HepG2 (cell line): ENCODE results near the gene VIPR1. TPM values are rescaled to one million over a fixed set of nuclear protein-coding genes. Genes with fewer than 3 reads are reported as not detected.

Source experiments
- ATAC-seq: fragments of 200-7000 bp; cut with Tn5 transposase; 3 replicates; pipeline ENCODE4 v1.9.1; 2020; ENCODE audit warnings: mild to moderate bottlenecking, moderate library complexity
- BruUV-seq: library from RNA; stranded (reverse); fragments of 400-500 nt; replicated peaks from 2 replicates; lab custom pipeline; 2021; lab: Mats Ljungman, UMichigan
- CTCF ChIA-PET: fragments of 300-600 bp; formaldehyde crosslinking; extraction: SDS; loops from one replicate; lab custom pipeline; 2021; ENCODE audit warnings: low total read pairs, inconsistent platforms, low intra/inter-chr PET ratio; lab: Yijun Ruan, JAX
- POLR2A ChIA-PET: fragments of 350-600 bp; sonication (Branson Sonifier 250); formaldehyde crosslinking; loops from one replicate; lab custom pipeline; 2020; ENCODE audit warnings: antibody characterized with exemption, inconsistent platforms; lab: Yijun Ruan, JAX
- DNase-seq: peaks from one replicate; pipeline ENCODE4 v3.0.0-alpha.2; 2015; ENCODE audit warnings: low spot score
- FAIRE-seq: peaks from 3 replicates; lab custom pipeline; 2011; peaks lifted over from hg19 to GRCh38; lab: Jason Lieb, UNC
- H2AFZ ChIP-seq: one replicate; pipeline ENCODE4 v1.6.1; 2011; ENCODE audit warnings: low read length, inconsistent platforms
- H3K27ac ChIP-seq: fragments of 300-600 bp; 3 replicates; pipeline ENCODE4 v1.8.0; 2011; ENCODE audit warnings: mixed run types, mild to moderate bottlenecking, mixed read lengths, low read length, inconsistent platforms; ENCODE audit not compliant: insufficient read depth; ENCODE audit errors: extremely low read length
- H3K27me3 ChIP-seq, 2 experiments: fragments of 200-600 bp in 1 of 2; 2 replicates in 1 of 2; 3 replicates in 1 of 2; pipeline versions ENCODE4 v1.6.0 to v1.8.0; 2011; ENCODE audit warnings: low read length in 2 of 2, mild to moderate bottlenecking in 2 of 2, moderate library complexity in 2 of 2, inconsistent platforms in 1 of 2; ENCODE audit not compliant: insufficient read depth in 2 of 2, control insufficient read depth in 1 of 2
- H3K36me3 ChIP-seq, 2 experiments: fragments of 200-600 bp in 1 of 2; replicated peaks in 1 of 2; 2 replicates in 1 of 2; 3 replicates in 1 of 2; pipeline versions ENCODE4 v1.5.1 to v1.8.0; 2011; ENCODE audit warnings: low read length in 2 of 2, inconsistent platforms in 1 of 2; ENCODE audit not compliant: insufficient read depth in 2 of 2, control insufficient read depth in 1 of 2
- H3K4me1 ChIP-seq: 2 replicates; pipeline ENCODE4 v1.5.1; 2012; ENCODE audit warnings: low read length, inconsistent platforms; ENCODE audit not compliant: insufficient read depth
- H3K4me2 ChIP-seq: 2 replicates; pipeline ENCODE4 v1.6.0; 2011; ENCODE audit warnings: low read depth, low read length, inconsistent platforms
- H3K4me3 ChIP-seq, 3 experiments: fragments of 200-600 bp in 1 of 3; sonication (generic), shearing (Covaris generic) in 1 of 3; replicated peaks in 1 of 3; 2 replicates each; pipeline ENCODE4 v1.5.1; 2011 to 2016; ENCODE audit warnings: low read length in 3 of 3, inconsistent platforms in 2 of 3, low read depth in 2 of 3, mild to moderate bottlenecking in 2 of 3, control low read depth in 1 of 3, mixed read lengths in 1 of 3; ENCODE audit not compliant: insufficient read depth in 1 of 3
- H3K79me2 ChIP-seq: one replicate; pipeline ENCODE4 v1.6.1; 2011; ENCODE audit warnings: low read length, inconsistent platforms; ENCODE audit not compliant: insufficient read depth
- H3K9ac ChIP-seq: 2 replicates; pipeline ENCODE4 v1.6.0; 2011; ENCODE audit warnings: mild to moderate bottlenecking, low read depth, low read length, inconsistent platforms; ENCODE audit not compliant: insufficient read depth
- H3K9me3 ChIP-seq: 2 replicates; pipeline ENCODE4 v1.5.1; 2012; ENCODE audit warnings: mild to moderate bottlenecking, low read length
- H4K20me1 ChIP-seq: 2 replicates; pipeline ENCODE4 v1.6.0; 2011; ENCODE audit warnings: inconsistent platforms, mild to moderate bottlenecking, low read length, moderate library complexity; ENCODE audit not compliant: insufficient read depth
- ATF7 ChIP-seq, 2 experiments: fragments of 450-650 bp in 1 of 2; sonication (generic) in 1 of 2; formaldehyde crosslinking in 1 of 2; IDR thresholded peaks; 2 replicates each; pipeline versions ENCODE4 v1.4.0 to v1.6.1; 2016 to 2020; ENCODE audit warnings: antibody characterized with exemption in 1 of 2, mild to moderate bottlenecking in 1 of 2, missing genetic modification reagents in 1 of 2
- CHD4 ChIP-seq: fragments of 200-600 bp; sonication (generic); IDR thresholded peaks from 2 replicates; pipeline ENCODE4 v1.7.0; 2017; ENCODE audit warnings: mild to moderate bottlenecking, low read length, borderline replicate concordance
- HHEX ChIP-seq: IDR thresholded peaks from 2 replicates; pipeline ENCODE4 v1.6.1; 2016; ENCODE audit warnings: control low read depth
- HMGA1 ChIP-seq: sonication (generic); formaldehyde crosslinking; conservative IDR thresholded peaks from 2 replicates; pipeline ENCODE4 v1.4.0; 2020; ENCODE audit warnings: missing genetic modification reagents
- HNRNPL ChIP-seq: fragments of 200-400 bp; formaldehyde crosslinking; IDR thresholded peaks from 2 replicates; pipeline ENCODE4 v1.6.1; 2017; ENCODE audit warnings: mild to moderate bottlenecking, low read depth, low read length
- KDM5A ChIP-seq: fragments of 200-600 bp; sonication (generic); IDR thresholded peaks from 2 replicates; pipeline ENCODE4 v1.7.0; 2018; ENCODE audit warnings: antibody characterized with exemption, mild to moderate bottlenecking, low read length, borderline replicate concordance
- PATZ1 ChIP-seq: sonication (generic); formaldehyde crosslinking; IDR thresholded peaks from 2 replicates; pipeline ENCODE4 v1.4.0; 2020; ENCODE audit warnings: missing genetic modification reagents
- SIN3B ChIP-seq: fragments of 150-350 bp; IDR thresholded peaks from 2 replicates; pipeline ENCODE4 v1.6.1; 2014; ENCODE audit warnings: low read length
- TEAD3 ChIP-seq: optimal IDR thresholded peaks from 2 replicates; pipeline ENCODE3; 2016; ENCODE audit warnings: borderline replicate concordance
- ZNF33A ChIP-seq: sonication (generic); formaldehyde crosslinking; IDR thresholded peaks from 2 replicates; pipeline ENCODE4 v1.5.1; 2020; ENCODE audit warnings: missing genetic modification reagents, mild to moderate bottlenecking, moderate library complexity, borderline replicate concordance
- ZNF33B ChIP-seq: sonication (generic); formaldehyde crosslinking; IDR thresholded peaks from 2 replicates; pipeline ENCODE4 v1.5.1; 2020; ENCODE audit warnings: mild to moderate bottlenecking, missing genetic modification reagents
- ZNF34 ChIP-seq: sonication (generic); formaldehyde crosslinking; IDR thresholded peaks from 2 replicates; pipeline ENCODE4 v1.4.0; 2020; ENCODE audit warnings: mild to moderate bottlenecking, missing genetic modification reagents, borderline replicate concordance
- ZNF432 ChIP-seq: sonication (generic); formaldehyde crosslinking; IDR thresholded peaks from 2 replicates; pipeline ENCODE4 v1.5.0; 2020; ENCODE audit warnings: missing genetic modification reagents, mild to moderate bottlenecking, borderline replicate concordance
- ZNF451 ChIP-seq: sonication (generic); formaldehyde crosslinking; IDR thresholded peaks from 2 replicates; pipeline ENCODE4 v1.5.0; 2020; ENCODE audit warnings: mild to moderate bottlenecking, missing genetic modification reagents
- ZNF772 ChIP-seq: sonication (generic); formaldehyde crosslinking; IDR thresholded peaks from 2 replicates; pipeline ENCODE4 v1.5.0; 2020; ENCODE audit warnings: mild to moderate bottlenecking, missing genetic modification reagents
- ZNF839 ChIP-seq: sonication (generic); formaldehyde crosslinking; IDR thresholded peaks from 2 replicates; pipeline ENCODE4 v1.4.0; 2020; ENCODE audit warnings: missing genetic modification reagents, mild to moderate bottlenecking, borderline replicate concordance
- WGBS: methylation state at CpG from one replicate; pipeline ENCODE4 v1.1.6; 2017; ENCODE audit warnings: low lambda C conversion rate; 5-methylcytosine and 5-hydroxymethylcytosine counted together
- in situ Hi-C: cut with HindIII; loops from 2 replicates; pipeline ENCODE4 v1.10.0; 2017; ENCODE audit warnings: low pct_unique_long_range_greater_than_20kb; ENCODE audit not compliant: extremely low pct_ligation_motif_present
- intact Hi-C: fragments of 100-400 bp; cut with micrococcal nuclease; formaldehyde crosslinking; loops from one replicate; pipeline ENCODE4 v1.10.0; 2022; ENCODE audit not compliant: unreplicated experiment
- polyA plus RNA-seq, 8 experiments: library from polyadenylated mRNA; depleted of rRNA in 3 of 8; stranded (reverse) in 7 of 8; unstranded in 1 of 8; fragments of >200 nt; fragmentation: Illumina TruSeq in 4 of 8; extraction: Trizol in 4 of 8; gene quantifications; 2 replicates each; pipeline versions ENCODE4 v1.2.1 to v1.2.3, GENCODE V29; 2011 to 2016; ENCODE audit warnings: low read depth in 4 of 8, missing spikeins in 1 of 8, mixed read lengths in 1 of 8; ENCODE audit not compliant: insufficient read depth in 1 of 8
- total RNA-seq, 5 experiments: library from RNA; depleted of rRNA; stranded (reverse); fragments of >200 nt; fragmentation: Illumina TruSeq; extraction: Trizol; gene quantifications; 2 replicates each; pipeline ENCODE4 v1.2.3, GENCODE V29; 2016; ENCODE audit warnings: low read depth in 1 of 5
- TF ChIP-seq, protein P1 (sequence below): sonication (generic); formaldehyde crosslinking; IDR thresholded peaks from 2 replicates; pipeline ENCODE4 v1.4.0; 2020; ENCODE audit warnings: missing genetic modification reagents, borderline replicate concordance

Gene VIPR1
- total and polyA plus RNA-seq, 2 of the 13 experiments (the other 11 are each of a cell fraction or from before 2014, with no cell fraction given) = 0.04 to 0.11 TPM

GRCh38 chr3:42499478-42499871 lies 3.0 kb upstream of the VIPR1 start:
- no peak overlapping the region for H3K27ac ChIP-seq
- no peak for DNase-seq

GRCh38 chr3:42500091-42500490 lies 2.4 kb upstream of the VIPR1 start:
- Histone ChIP-seq H3K27me3 (peaks cover 10 to 60% of the 10 kb centered on the region in 2 experiments; a peak in 4 of 5 replicates), H3K9ac (no peak overlapping the region), H3K79me2 (no peaks in the 10 kb centered on the region), H3K4me2 (no peak overlapping the region), H3K36me3 (no peaks in the 10 kb centered on the region), H3K9me3 (no peaks in the 10 kb centered on the region), H3K4me1 (peaks cover 25% of the 10 kb centered on the region), H2AFZ (no peak overlapping the region), H4K20me1 (no peaks in the 10 kb centered on the region), H3K27ac (no peak overlapping the region), H3K4me3 (no peak overlapping the region)
- 3% methylated on average over 2 of the region's 2 CpGs for WGBS
- in situ Hi-C loops = no loop called here
- no peak for DNase-seq
- TF ChIP-seq KDM5A = no peak
- no peak for TF ChIP-seq PATZ1
- TF ChIP-seq HMGA1 = no peak
- no peak for TF ChIP-seq ZNF33B (CRISPR knock-in tag)
- TF ChIP-seq SIN3B = no peak
- TF ChIP-seq, protein P1, sequence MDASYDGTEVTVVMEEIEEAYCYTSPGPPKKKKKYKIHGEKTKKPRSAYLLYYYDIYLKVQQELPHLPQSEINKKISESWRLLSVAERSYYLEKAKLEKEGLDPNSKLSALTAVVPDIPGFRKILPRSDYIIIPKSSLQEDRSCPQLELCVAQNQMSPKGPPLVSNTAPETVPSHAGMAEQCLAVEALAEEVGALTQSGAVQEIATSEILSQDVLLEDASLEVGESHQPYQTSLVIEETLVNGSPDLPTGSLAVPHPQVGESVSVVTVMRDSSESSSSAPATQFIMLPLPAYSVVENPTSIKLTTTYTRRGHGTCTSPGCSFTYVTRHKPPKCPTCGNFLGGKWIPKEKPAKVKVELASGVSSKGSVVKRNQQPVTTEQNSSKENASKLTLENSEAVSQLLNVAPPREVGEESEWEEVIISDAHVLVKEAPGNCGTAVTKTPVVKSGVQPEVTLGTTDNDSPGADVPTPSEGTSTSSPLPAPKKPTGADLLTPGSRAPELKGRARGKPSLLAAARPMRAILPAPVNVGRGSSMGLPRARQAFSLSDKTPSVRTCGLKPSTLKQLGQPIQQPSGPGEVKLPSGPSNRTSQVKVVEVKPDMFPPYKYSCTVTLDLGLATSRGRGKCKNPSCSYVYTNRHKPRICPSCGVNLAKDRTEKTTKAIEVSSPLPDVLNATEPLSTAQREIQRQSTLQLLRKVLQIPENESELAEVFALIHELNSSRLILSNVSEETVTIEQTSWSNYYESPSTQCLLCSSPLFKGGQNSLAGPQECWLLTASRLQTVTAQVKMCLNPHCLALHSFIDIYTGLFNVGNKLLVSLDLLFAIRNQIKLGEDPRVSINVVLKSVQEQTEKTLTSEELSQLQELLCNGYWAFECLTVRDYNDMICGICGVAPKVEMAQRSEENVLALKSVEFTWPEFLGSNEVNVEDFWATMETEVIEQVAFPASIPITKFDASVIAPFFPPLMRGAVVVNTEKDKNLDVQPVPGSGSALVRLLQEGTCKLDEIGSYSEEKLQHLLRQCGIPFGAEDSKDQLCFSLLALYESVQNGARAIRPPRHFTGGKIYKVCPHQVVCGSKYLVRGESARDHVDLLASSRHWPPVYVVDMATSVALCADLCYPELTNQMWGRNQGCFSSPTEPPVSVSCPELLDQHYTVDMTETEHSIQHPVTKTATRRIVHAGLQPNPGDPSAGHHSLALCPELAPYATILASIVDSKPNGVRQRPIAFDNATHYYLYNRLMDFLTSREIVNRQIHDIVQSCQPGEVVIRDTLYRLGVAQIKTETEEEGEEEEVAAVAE = no peak
- no peak for TF ChIP-seq HNRNPL
- no peak for TF ChIP-seq ZNF33A (CRISPR knock-in tag)
- POLR2A ChIA-PET = no interaction called here
- CTCF ChIA-PET = no interaction called here
- no peak for FAIRE-seq
- intact Hi-C loops = loop anchor here (5.0 kb wide), 1 partner anchor 42 kb away; no protein-coding TSS in a partner anchor
- ATAC-seq = no peak
- BruUV-seq = no TSS peak

More at GRCh38 chr3:42499478-42499871, 3.0 kb upstream of the VIPR1 start:
- FAIRE-seq = no peak
- ATAC-seq = no peak
- Histone ChIP-seq H3K9ac (no peak overlapping the region), H3K9me3 (no peaks in the 10 kb centered on the region), H3K4me2 (no peak overlapping the region), H3K36me3 (no peaks in the 10 kb centered on the region), H2AFZ (no peak overlapping the region), H3K79me2 (no peaks in the 10 kb centered on the region), H3K27me3 (peaks cover 10 to 60% of the 10 kb centered on the region in 2 experiments; a peak in 4 of 5 replicates), H4K20me1 (no peaks in the 10 kb centered on the region), H3K4me1 (peaks cover 25% of the 10 kb centered on the region), H3K4me3 (no peak overlapping the region)
- ChIA-PET CTCF (no interaction called here), POLR2A (no interaction called here)
- intact Hi-C loops = no loop called here
- TF ChIP-seq TEAD3 (CRISPR knock-in tag) = no peak
- TF ChIP-seq HHEX (CRISPR knock-in tag) = no peak
- no peak for TF ChIP-seq ZNF772 (CRISPR knock-in tag)
- TF ChIP-seq CHD4 = no peak
- no peak for TF ChIP-seq ZNF34 (CRISPR knock-in tag)
- no peak for TF ChIP-seq ATF7 (IDR thresholded peaks at IDR 0.05)
- TF ChIP-seq ATF7 (CRISPR knock-in tag; IDR thresholded peaks at IDR 0.05) = no peak
- no peak for TF ChIP-seq ZNF451 (CRISPR knock-in tag)
- TF ChIP-seq ZNF839 (CRISPR knock-in tag) = no peak
- TF ChIP-seq ZNF432 (CRISPR knock-in tag) = no peak
- WGBS = 19% methylated on average over 3 of the region's 3 CpGs
- in situ Hi-C loops = no loop called here
- no TSS peak for BruUV-seq
